Upper lobe of left lung (tissue), 6 donors: ENCODE data around the gene CBX5. TPM values are rescaled to one million over a fixed set of nuclear protein-coding genes. Genes with fewer than 3 reads are reported as not detected.
A peak's percentile ranks its signal among the peaks of the same experiment; 100 is the strongest.

Experiments used
- ATAC-seq, 2 donors: fragments of 200-7000 bp; cut with Tn5 transposase; one replicate each; pipeline ENCODE4 v1.9.1; 2022; ENCODE audit warnings: mild to moderate bottlenecking in 2 of 2, moderate library complexity in 2 of 2; ENCODE audit not compliant: low FRiP score in 2 of 2
- DNase-seq, 2 donors: peaks; one replicate each; pipeline ENCODE4 v3.0.0-alpha.2; 2019 to 2020
- H3K27ac ChIP-seq, 4 donors: fragments of 200-600 bp; sonication (generic); one replicate each; pipeline ENCODE4 v1.5.1; 2016 to 2019
- H3K27me3 ChIP-seq, 4 donors: fragments of 200-600 bp; sonication (generic); one replicate each; pipeline ENCODE4 v1.5.1; 2017 to 2019
- H3K36me3 ChIP-seq, 4 donors: fragments of 200-600 bp; sonication (generic); one replicate each; pipeline ENCODE4 v1.5.1; 2016 to 2019
- H3K4me1 ChIP-seq, 4 donors: fragments of 200-600 bp; sonication (generic); one replicate each; pipeline ENCODE4 v1.5.1; 2018 to 2019
- H3K4me3 ChIP-seq, 4 donors: fragments of 200-600 bp; sonication (generic); one replicate each; pipeline ENCODE4 v1.5.1; 2017 to 2019; ENCODE audit warnings: mild to moderate bottlenecking in 2 of 4, moderate library complexity in 1 of 4
- H3K9me3 ChIP-seq, 4 donors: fragments of 200-600 bp; sonication (generic); one replicate each; pipeline ENCODE4 v1.5.1; 2018 to 2019
- CTCF ChIP-seq, 6 experiments: fragments of 450-650 bp in 4 of 6; fragments of 200-600 bp in 2 of 6; sonication (generic) in 2 of 6; IDR thresholded peaks; one replicate each; pipeline ENCODE4 v1.5.1; 2016 to 2019; ENCODE audit warnings: antibody characterized with exemption in 6 of 6
- EP300 ChIP-seq, 4 donors: sonication (generic); formaldehyde crosslinking; IDR thresholded peaks; one replicate each; pipeline ENCODE4 v1.5.1; 2017; ENCODE audit warnings: antibody characterized with exemption in 4 of 4, control low read depth in 2 of 4
- POLR2A ChIP-seq, 4 donors: fragments of 450-650 bp; IDR thresholded peaks; one replicate each; pipeline ENCODE4 v1.5.1; 2016 to 2017; ENCODE audit warnings: antibody characterized with exemption in 4 of 4, mild to moderate bottlenecking in 2 of 4
- POLR2AphosphoS5 ChIP-seq, 2 donors: sonication (generic); formaldehyde crosslinking; IDR thresholded peaks; one replicate each; pipeline ENCODE4 v1.5.1; 2017; ENCODE audit warnings: antibody characterized with exemption in 2 of 2
- WGBS, 2 donors: methylation state at CpG; one replicate each; pipeline ENCODE4 v1.1.5; 2017 to 2018; 5-methylcytosine and 5-hydroxymethylcytosine counted together
- total RNA-seq, 6 donors: library from RNA; depleted of rRNA in 4 of 6; stranded (reverse); fragments of >200 nt in 4 of 6; gene quantifications; one replicate each; pipeline versions ENCODE4 v1.1.0 to v1.2.1, GENCODE V29; 2016 to 2021
- donor health status: DM: no; HTN: no; CAD: no; lungs with moderate emphysema.
- donor health status: DM: no; HTN: yes; CAD: no; lungs with severe emphysema.

Gene CBX5
- total RNA-seq, 6 donors from 2014 or later, result 15.5 to 48.2 (median 36.1) TPM

- H3K27me3 ChIP-seq, result peaks cover 0 to 3% (median 0%) of the 10 kb centered on the region in 4 donors
- no peak for ATAC-seq
- H3K27ac ChIP-seq, result no peak overlapping the region
These were observed 68.0 kb downstream of the CBX5 start for GRCh38 chr12:54211920-54212319.

GRCh38 chr12:54210400-54210790 lies 69.5 kb downstream of the CBX5 start:
- WGBS, 2 donors, result 87 to 92% methylated on average over 4 to 5 of the region's 5 CpGs
- Histone ChIP-seq H3K9me3 (no peaks in the 10 kb centered on the region), H3K27me3 (peaks cover 0 to 3% (median 0%) of the 10 kb centered on the region in 4 donors), H3K27ac (no peak overlapping the region), H3K4me3 (no peak overlapping the region), H3K36me3 (no peaks in the 10 kb centered on the region), H3K4me1 (peaks cover 3 to 12% (median 8%) of the 10 kb centered on the region in 4 donors)
- TF ChIP-seq POLR2AphosphoS5 (IDR thresholded peaks at IDR 0.05) (no peak), POLR2A (IDR thresholded peaks at IDR 0.05) (no peak), CTCF (IDR thresholded peaks at IDR 0.05) (no peak), EP300 (IDR thresholded peaks at IDR 0.05) (no peak)
- ATAC-seq (no peak), DNase-seq (no peak)

More at GRCh38 chr12:54211920-54212319, 68.0 kb downstream of the CBX5 start:
- no peak for DNase-seq
- Histone ChIP-seq H3K4me1 (peaks cover 15 to 25% (median 19%) of the 10 kb centered on the region in 4 donors), H3K4me3 (no peak overlapping the region), H3K36me3 (no peaks in the 10 kb centered on the region), H3K9me3 (no peaks in the 10 kb centered on the region)
- WGBS, 2 donors, result 85 to 88% methylated on average over 7 of the region's 7 CpGs
- TF ChIP-seq CTCF (IDR thresholded peaks at IDR 0.05) (no peak), POLR2AphosphoS5 (IDR thresholded peaks at IDR 0.05) (no peak), POLR2A (IDR thresholded peaks at IDR 0.05) (no peak), EP300 (IDR thresholded peaks at IDR 0.05) (no peak)

DNA sequence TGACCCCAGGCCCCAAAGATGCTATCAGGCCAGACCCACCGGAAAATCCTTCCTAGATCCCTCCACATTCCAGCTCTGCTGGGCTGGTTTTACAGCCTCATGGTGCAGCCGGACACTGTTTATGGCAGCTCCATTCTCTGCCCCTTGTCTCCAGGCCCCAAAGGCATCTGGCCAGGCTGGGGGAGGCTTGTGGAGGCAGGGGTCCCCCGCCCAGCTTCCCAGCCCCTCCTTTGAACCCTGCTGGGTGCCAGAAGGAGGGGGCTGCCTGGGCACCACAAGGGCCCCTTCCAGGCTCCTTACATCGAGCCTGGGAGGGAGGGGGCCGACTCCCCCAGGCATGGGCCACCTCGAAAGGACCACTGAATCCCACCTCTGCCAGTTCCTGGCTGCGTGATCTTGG lies 71.3 kb downstream of the CBX5 start:
- Histone ChIP-seq H3K9me3 (no peaks in the 10 kb centered on the region), H3K27me3 (no peaks in the 10 kb centered on the region), H3K4me1 (no peaks in the 10 kb centered on the region), H3K4me3 (no peak overlapping the region), H3K27ac (no peak overlapping the region), H3K36me3 (no peaks in the 10 kb centered on the region)
- DNase-seq, result no peak
- 64% methylated on average over 2 to 7 of the region's 7 CpGs for WGBS, 2 donors
- no peak for ATAC-seq
- TF ChIP-seq CTCF (IDR thresholded peaks at IDR 0.05) (no peak), POLR2A (IDR thresholded peaks at IDR 0.05) (no peak), POLR2AphosphoS5 (IDR thresholded peaks at IDR 0.05) (no peak), EP300 (IDR thresholded peaks at IDR 0.05) (no peak)

GRCh38 chr12:54207539-54208294 lies 72.2 kb downstream of the CBX5 start:
- Histone ChIP-seq H3K27me3 (no peaks in the 10 kb centered on the region), H3K4me1 (no peaks in the 10 kb centered on the region), H3K27ac (no peak overlapping the region), H3K36me3 (no peaks in the 10 kb centered on the region), H3K9me3 (no peaks in the 10 kb centered on the region), H3K4me3 (no peak overlapping the region)
- WGBS, 2 donors, result 18 to 34% methylated on average over 8 to 16 of the region's 16 CpGs
- ATAC-seq (peak; percentile 76 to 87), DNase-seq (peak in 1 of 2 donors; percentile 63)
- TF ChIP-seq EP300 (IDR thresholded peaks at IDR 0.05), result no peak
- peak; percentile 83 to 95 (median 90) for TF ChIP-seq CTCF (IDR thresholded peaks at IDR 0.05)

DNA sequence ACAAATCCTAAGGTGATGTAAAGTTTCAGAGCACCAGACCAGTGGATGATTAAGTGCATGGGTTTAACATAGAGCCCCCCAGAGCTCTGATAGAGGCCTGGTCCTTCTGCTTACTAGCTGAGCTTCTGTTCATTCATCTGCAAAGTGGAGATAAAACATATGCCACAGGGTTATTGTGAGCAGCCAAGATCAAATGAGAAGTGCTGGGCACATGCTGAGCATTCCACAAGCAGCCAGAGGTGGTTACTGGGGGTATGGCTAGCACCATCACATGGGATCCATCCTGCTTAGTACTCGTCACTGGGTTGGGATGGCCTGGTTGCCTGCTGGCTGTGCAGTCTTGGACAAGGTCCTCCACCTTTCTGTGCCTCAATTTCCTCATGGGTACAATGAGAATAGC lies 73.1 kb downstream of the CBX5 start:
- TF ChIP-seq EP300 (IDR thresholded peaks at IDR 0.05), result no peak
- no peak for TF ChIP-seq CTCF (IDR thresholded peaks at IDR 0.05)
- no peak for TF ChIP-seq POLR2A (IDR thresholded peaks at IDR 0.05)
- TF ChIP-seq POLR2AphosphoS5 (IDR thresholded peaks at IDR 0.05), result no peak
- H3K27me3 ChIP-seq, result no peaks in the 10 kb centered on the region
- no peaks in the 10 kb centered on the region for H3K9me3 ChIP-seq
- H3K4me3 ChIP-seq, result no peak overlapping the region
- H3K4me1 ChIP-seq, result no peaks in the 10 kb centered on the region
- H3K27ac ChIP-seq, result no peak overlapping the region
- WGBS, 2 donors, result 58 to 60% methylated on average over 1 of the region's 1 CpG
- DNase-seq (no peak), ATAC-seq (no peak)
- H3K36me3 ChIP-seq, result no peaks in the 10 kb centered on the region
